Measurements from ENCODE around the gene ZNF408.
"Not testable (repeated sequence)": the region's sequence is repeated elsewhere in the genome, so short reads cannot be mapped to it uniquely, and the experiment has no call there.

DNA sequence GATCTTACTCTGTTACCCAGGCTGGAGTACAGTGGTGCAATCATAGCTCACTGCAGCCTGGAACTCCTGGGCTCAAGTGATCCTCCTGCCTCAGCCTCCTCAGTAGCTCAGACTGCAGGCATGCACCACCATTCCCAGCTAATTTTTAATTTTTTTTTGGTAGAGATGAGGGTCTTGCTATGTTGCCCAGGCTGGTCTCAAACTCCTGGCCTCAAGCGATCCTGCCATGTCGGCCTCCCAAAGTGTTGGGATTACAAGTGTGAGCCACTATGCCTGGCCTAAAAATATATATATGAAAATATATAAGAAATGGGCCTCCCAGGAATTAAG is 17.0 kb downstream of the ZNF408 start:
- TF ChIP-seq, protein P1, sequence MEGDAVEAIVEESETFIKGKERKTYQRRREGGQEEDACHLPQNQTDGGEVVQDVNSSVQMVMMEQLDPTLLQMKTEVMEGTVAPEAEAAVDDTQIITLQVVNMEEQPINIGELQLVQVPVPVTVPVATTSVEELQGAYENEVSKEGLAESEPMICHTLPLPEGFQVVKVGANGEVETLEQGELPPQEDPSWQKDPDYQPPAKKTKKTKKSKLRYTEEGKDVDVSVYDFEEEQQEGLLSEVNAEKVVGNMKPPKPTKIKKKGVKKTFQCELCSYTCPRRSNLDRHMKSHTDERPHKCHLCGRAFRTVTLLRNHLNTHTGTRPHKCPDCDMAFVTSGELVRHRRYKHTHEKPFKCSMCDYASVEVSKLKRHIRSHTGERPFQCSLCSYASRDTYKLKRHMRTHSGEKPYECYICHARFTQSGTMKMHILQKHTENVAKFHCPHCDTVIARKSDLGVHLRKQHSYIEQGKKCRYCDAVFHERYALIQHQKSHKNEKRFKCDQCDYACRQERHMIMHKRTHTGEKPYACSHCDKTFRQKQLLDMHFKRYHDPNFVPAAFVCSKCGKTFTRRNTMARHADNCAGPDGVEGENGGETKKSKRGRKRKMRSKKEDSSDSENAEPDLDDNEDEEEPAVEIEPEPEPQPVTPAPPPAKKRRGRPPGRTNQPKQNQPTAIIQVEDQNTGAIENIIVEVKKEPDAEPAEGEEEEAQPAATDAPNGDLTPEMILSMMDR (IDR thresholded peaks at IDR 0.05) = not testable (repeated sequence)
- TF ChIP-seq POLR2A, POLR2AphosphoS5 (IDR thresholded peaks at IDR 0.05): not testable (repeated sequence)

Measured in prostate gland (tissue), 2 donors.